Ureter (tissue), 1 donor: ENCODE results near the gene WSB1. TPM values are rescaled to one million over a fixed set of nuclear protein-coding genes. Genes with fewer than 3 reads are reported as not detected.

Experiments
- DNase-seq: peaks from one replicate; pipeline ENCODE4 v3.0.0-alpha.2; 2020; ENCODE audit warnings: low spot score
- total RNA-seq: library from RNA; stranded (reverse); gene quantifications from one replicate; pipeline ENCODE4 v1.2.4, GENCODE V29; 2023
- donor health status: DM: yes; HTN: yes; CAD: no.

Gene WSB1
- total RNA-seq, 1 donor from 2014 or later, result 204 TPM

- no peak for DNase-seq
These were observed 63.3 kb downstream of the WSB1 start for GRCh38 chr17:27357236-27357635.

- no peak for DNase-seq
These were observed 66.6 kb downstream of the WSB1 start for GRCh38 chr17:27360507-27360906.

GRCh38 chr17:27361695-27362094, 67.8 kb downstream of the WSB1 start:
- DNase-seq, result no peak

GRCh38 chr17:27362503-27362902, 68.6 kb downstream of the WSB1 start:
- DNase-seq, result no peak

GRCh38 chr17:27362909-27363308, 69.0 kb downstream of the WSB1 start:
- no peak for DNase-seq

- no peak for DNase-seq
These were observed 69.4 kb downstream of the WSB1 start for GRCh38 chr17:27363326-27363725.

Other genes with a start within 250 kb of the WSB1 start
- 61.9 TPM for gene KSR1, start 162.3 kb downstream of the WSB1 start, total RNA-seq